Lung (tissue), 12 donors: ENCODE measurements around the gene TRABD. TPM values are rescaled to one million over a fixed set of nuclear protein-coding genes. Genes with fewer than 3 reads are reported as not detected.

Experiments
- ATAC-seq: fragments of 200-7000 bp; cut with Tn5 transposase; one replicate; pipeline ENCODE4 v1.9.1; 2020; ENCODE audit warnings: moderate number of reproducible peaks; ENCODE audit not compliant: insufficient read depth, low FRiP score
- DNase-seq, 3 donors: peaks; one replicate each; pipeline ENCODE4 v3.0.0-alpha.2; 2013 to 2017
- H3K27ac ChIP-seq, 2 donors: one replicate each; pipeline ENCODE4 v1.5.1; 2013; ENCODE audit warnings: mild to moderate bottlenecking in 2 of 2, moderate library complexity in 2 of 2, control low read depth in 1 of 2, inconsistent platforms in 1 of 2, low read depth in 1 of 2, low read length in 1 of 2
- H3K27me3 ChIP-seq, 3 donors: one replicate each; pipeline ENCODE4 v1.5.1; 2013; ENCODE audit warnings: low read length in 2 of 3; ENCODE audit not compliant: control insufficient read depth in 3 of 3, insufficient read depth in 3 of 3
- H3K36me3 ChIP-seq, 4 donors: one replicate each; pipeline ENCODE4 v1.5.1; 2013; ENCODE audit warnings: low read length in 4 of 4, mild to moderate bottlenecking in 1 of 4, moderate library complexity in 1 of 4; ENCODE audit not compliant: control insufficient read depth in 4 of 4, insufficient read depth in 4 of 4
- H3K4me1 ChIP-seq, 5 donors: one replicate each; pipeline ENCODE4 v1.5.1; 2013; ENCODE audit warnings: low read length in 5 of 5, mild to moderate bottlenecking in 2 of 5, moderate library complexity in 1 of 5; ENCODE audit not compliant: control insufficient read depth in 5 of 5, insufficient read depth in 5 of 5
- H3K4me3 ChIP-seq: one replicate; pipeline ENCODE4 v1.5.1; 2013; ENCODE audit warnings: mild to moderate bottlenecking, control low read depth, moderate library complexity
- H3K9ac ChIP-seq, 2 donors: one replicate each; pipeline ENCODE4 v1.5.1; 2013; ENCODE audit warnings: low read length in 2 of 2, control low read depth in 1 of 2; ENCODE audit not compliant: insufficient read depth in 1 of 2
- H3K9me3 ChIP-seq, 4 donors: one replicate each; pipeline ENCODE4 v1.5.1; 2013; ENCODE audit warnings: low read length in 3 of 4, mild to moderate bottlenecking in 1 of 4, moderate library complexity in 1 of 4; ENCODE audit not compliant: control insufficient read depth in 4 of 4, insufficient read depth in 3 of 4
- WGBS, 2 donors: extraction: QIAGEN DNeasy Blood & Tissue Kit; methylation state at CpG; one replicate each; pipeline ENCODE4 v1.1.7; 2013; 5-methylcytosine and 5-hydroxymethylcytosine counted together
- polyA plus RNA-seq, 2 donors: library from polyadenylated mRNA; stranded (reverse); fragments of 200-250 nt; gene quantifications; one replicate each; pipeline ENCODE4 v1.2.1, GENCODE V29; 2013
- total RNA-seq, 2 donors: library from RNA; depleted of rRNA in 1 of 2; stranded (reverse); fragments of >200 nt in 1 of 2; gene quantifications; one replicate each; pipeline ENCODE4 v1.2.1, GENCODE V29; 2014 to 2021
- TF ChIP-seq, protein P1 (sequence below): IDR thresholded peaks from 2 replicates; pipeline ENCODE4 v1.5.1; 2012; ENCODE audit warnings: mild to moderate bottlenecking; ENCODE audit errors: control extremely low read depth, extremely low read depth
- donor health status: control.
- donor health status: control.
- donor health status: Bipolar disorder and iron deficiency.
- donor health status: healthy.
- donor health status: DM: yes; HTN: yes; CAD: no.

TRABD gene
- total and polyA plus RNA-seq, 4 donors, result 16.2 to 72.7 (median 62.2) TPM

- TF ChIP-seq, protein P1, sequence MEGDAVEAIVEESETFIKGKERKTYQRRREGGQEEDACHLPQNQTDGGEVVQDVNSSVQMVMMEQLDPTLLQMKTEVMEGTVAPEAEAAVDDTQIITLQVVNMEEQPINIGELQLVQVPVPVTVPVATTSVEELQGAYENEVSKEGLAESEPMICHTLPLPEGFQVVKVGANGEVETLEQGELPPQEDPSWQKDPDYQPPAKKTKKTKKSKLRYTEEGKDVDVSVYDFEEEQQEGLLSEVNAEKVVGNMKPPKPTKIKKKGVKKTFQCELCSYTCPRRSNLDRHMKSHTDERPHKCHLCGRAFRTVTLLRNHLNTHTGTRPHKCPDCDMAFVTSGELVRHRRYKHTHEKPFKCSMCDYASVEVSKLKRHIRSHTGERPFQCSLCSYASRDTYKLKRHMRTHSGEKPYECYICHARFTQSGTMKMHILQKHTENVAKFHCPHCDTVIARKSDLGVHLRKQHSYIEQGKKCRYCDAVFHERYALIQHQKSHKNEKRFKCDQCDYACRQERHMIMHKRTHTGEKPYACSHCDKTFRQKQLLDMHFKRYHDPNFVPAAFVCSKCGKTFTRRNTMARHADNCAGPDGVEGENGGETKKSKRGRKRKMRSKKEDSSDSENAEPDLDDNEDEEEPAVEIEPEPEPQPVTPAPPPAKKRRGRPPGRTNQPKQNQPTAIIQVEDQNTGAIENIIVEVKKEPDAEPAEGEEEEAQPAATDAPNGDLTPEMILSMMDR, result no peak
- peak in 1 of 3 donors; percentile 10 for DNase-seq
- 72 to 85% methylated on average over 21 of the region's 21 CpGs for WGBS, 2 donors
- Histone ChIP-seq H3K9ac (no peak overlapping the region), H3K4me3 (no peak overlapping the region), H3K27ac (no peak overlapping the region), H3K36me3 (peaks cover 0 to 2% (median 0%) of the 10 kb centered on the region in 4 donors), H3K27me3 (peaks cover 0 to 5% (median 0%) of the 10 kb centered on the region in 3 donors), H3K4me1 (no peaks in the 10 kb centered on the region), H3K9me3 (no peaks in the 10 kb centered on the region)
- ATAC-seq, result peak; percentile 62
Observed at GRCh38 chr22:50157709-50158375, 27.9 kb upstream of the TRABD start.

DNA sequence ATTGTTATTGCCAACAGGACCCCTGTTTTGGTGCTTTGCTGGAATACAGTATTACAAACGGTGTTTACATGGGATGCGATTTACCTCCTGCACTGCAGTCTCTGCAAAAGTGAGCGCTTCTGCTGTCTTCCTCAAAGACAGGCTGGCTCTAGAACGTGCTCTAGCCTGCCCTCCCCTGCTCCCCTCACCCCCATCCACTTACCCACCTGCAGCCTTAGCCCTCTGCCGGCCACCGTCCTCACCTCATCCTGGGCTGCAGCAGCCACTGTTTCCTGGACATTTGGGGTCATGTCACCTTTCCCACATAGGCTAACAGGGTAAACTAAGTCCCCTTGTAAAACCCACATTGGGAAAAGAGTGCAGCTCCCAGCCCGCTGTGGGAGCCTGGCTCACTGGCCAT is 24.8 kb upstream of the TRABD start:
- TF ChIP-seq, protein P1, result no peak
- Histone ChIP-seq H3K4me3 (no peak overlapping the region), H3K27me3 (peaks cover 0 to 9% (median 0%) of the 10 kb centered on the region in 3 donors), H3K9ac (no peak overlapping the region), H3K27ac (no peak overlapping the region), H3K4me1 (no peaks in the 10 kb centered on the region), H3K9me3 (no peaks in the 10 kb centered on the region), H3K36me3 (peaks cover 0 to 2% (median 0%) of the 10 kb centered on the region in 4 donors)
- DNase-seq (no peak), ATAC-seq (no peak)
- WGBS, 2 donors, result 84 to 91% methylated on average over 7 of the region's 7 CpGs

- WGBS, 2 donors, result 88 to 89% methylated on average over 23 of the region's 23 CpGs
- DNase-seq (no peak), ATAC-seq (no peak)
- Histone ChIP-seq H3K9me3 (no peaks in the 10 kb centered on the region), H3K27me3 (peaks cover 0 to 9% (median 0%) of the 10 kb centered on the region in 3 donors), H3K4me1 (no peaks in the 10 kb centered on the region), H3K9ac (no peak overlapping the region), H3K27ac (no peak overlapping the region), H3K36me3 (peaks cover 0 to 2% (median 0%) of the 10 kb centered on the region in 4 donors), H3K4me3 (no peak overlapping the region)
- TF ChIP-seq, protein P1, result no peak
Observed at GRCh38 chr22:50161508-50162390, 24.0 kb upstream of the TRABD start.
